Parathyroid adenoma (tissue), 2 donors: ENCODE measurements around the gene TBC1D22A.

ENCODE experiments used
- H2AFZ ChIP-seq: fragments of 300-600 bp; sonication (generic); one replicate; pipeline ENCODE4 v1.7.0; 2017; ENCODE audit warnings: antibody characterized with exemption, mild to moderate bottlenecking
- H3K27ac ChIP-seq: fragments of 300-600 bp; sonication (generic); one replicate; pipeline ENCODE4 v1.7.0; 2017
- H3K27me3 ChIP-seq: fragments of 300-600 bp; sonication (generic); one replicate; pipeline ENCODE4 v1.7.0; 2017; ENCODE audit warnings: low read length; ENCODE audit not compliant: control insufficient read depth, insufficient read depth
- H3K36me3 ChIP-seq: fragments of 300-600 bp; sonication (generic); one replicate; pipeline ENCODE4 v1.7.0; 2017; ENCODE audit warnings: low read length; ENCODE audit not compliant: control insufficient read depth, insufficient read depth
- H3K4me1 ChIP-seq: fragments of 300-600 bp; sonication (generic); one replicate; pipeline ENCODE4 v1.7.0; 2017; ENCODE audit warnings: control low read depth
- H3K4me2 ChIP-seq: fragments of 300-600 bp; sonication (generic); one replicate; pipeline ENCODE4 v1.7.0; 2017; ENCODE audit warnings: low read length
- H3K4me3 ChIP-seq: fragments of 300-600 bp; sonication (generic); one replicate; pipeline ENCODE4 v1.7.0; 2017; ENCODE audit warnings: low read depth, low read length
- H3K79me2 ChIP-seq: fragments of 300-600 bp; sonication (generic); one replicate; pipeline ENCODE4 v1.7.0; 2017; ENCODE audit warnings: control low read depth
- H3K9ac ChIP-seq: fragments of 300-600 bp; sonication (generic); one replicate; pipeline ENCODE4 v1.7.0; 2017; ENCODE audit warnings: mild to moderate bottlenecking
- H3K9me3 ChIP-seq: fragments of 300-600 bp; sonication (generic); one replicate; pipeline ENCODE4 v1.7.0; 2017; ENCODE audit warnings: low read length; ENCODE audit not compliant: control insufficient read depth
- TF ChIP-seq, protein P1 (sequence below): fragments of 300-600 bp; sonication (generic); IDR thresholded peaks from one replicate; pipeline ENCODE4 v1.7.0; 2017; ENCODE audit warnings: antibody characterized with exemption, mild to moderate bottlenecking
- donor health status: primary hyperparathyroidism.

The TBC1D22A gene

DNA sequence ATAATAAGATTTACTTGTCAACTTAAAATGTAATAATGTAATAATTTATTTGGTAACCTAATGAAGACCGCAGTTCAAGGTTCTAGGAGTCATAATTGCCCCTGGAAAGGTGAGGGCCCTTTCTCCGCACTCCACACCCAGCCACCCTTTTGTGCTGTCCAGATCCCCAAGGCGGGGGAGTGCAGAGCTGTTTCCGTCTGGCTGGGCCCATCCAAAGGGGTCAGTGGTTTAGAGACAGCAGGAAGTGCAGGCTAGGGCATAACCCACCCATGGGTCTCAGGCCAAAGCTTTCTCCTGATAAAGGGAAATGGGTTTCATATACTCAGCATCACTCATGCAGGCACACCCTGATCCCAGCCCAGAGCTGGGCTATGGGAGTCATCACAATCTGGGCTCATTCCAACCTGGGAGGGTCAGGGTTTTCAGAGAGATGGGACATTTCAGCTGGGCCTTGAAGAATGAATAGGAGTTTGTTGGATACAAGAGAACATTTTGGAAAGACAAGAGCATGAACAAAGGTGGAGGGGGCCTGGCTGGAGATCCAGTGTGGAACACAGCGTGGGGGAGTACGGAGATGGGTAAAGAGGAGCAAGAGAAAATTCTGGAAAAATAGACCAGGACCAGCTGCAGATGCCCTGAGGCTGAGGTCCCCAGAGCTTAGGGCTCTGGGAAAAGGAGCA is 432.2 kb downstream of the TBC1D22A start:
- Histone ChIP-seq H2AFZ (no peak overlapping the region), H3K4me3 (no peak overlapping the region), H3K36me3 (no peaks in the 10 kb centered on the region), H3K79me2 (no peaks in the 10 kb centered on the region), H3K9ac (no peak overlapping the region), H3K9me3 (no peaks in the 10 kb centered on the region), H3K4me1 (no peaks in the 10 kb centered on the region), H3K4me2 (no peak overlapping the region), H3K27ac (no peak overlapping the region), H3K27me3 (no peaks in the 10 kb centered on the region)
- TF ChIP-seq, protein P1, sequence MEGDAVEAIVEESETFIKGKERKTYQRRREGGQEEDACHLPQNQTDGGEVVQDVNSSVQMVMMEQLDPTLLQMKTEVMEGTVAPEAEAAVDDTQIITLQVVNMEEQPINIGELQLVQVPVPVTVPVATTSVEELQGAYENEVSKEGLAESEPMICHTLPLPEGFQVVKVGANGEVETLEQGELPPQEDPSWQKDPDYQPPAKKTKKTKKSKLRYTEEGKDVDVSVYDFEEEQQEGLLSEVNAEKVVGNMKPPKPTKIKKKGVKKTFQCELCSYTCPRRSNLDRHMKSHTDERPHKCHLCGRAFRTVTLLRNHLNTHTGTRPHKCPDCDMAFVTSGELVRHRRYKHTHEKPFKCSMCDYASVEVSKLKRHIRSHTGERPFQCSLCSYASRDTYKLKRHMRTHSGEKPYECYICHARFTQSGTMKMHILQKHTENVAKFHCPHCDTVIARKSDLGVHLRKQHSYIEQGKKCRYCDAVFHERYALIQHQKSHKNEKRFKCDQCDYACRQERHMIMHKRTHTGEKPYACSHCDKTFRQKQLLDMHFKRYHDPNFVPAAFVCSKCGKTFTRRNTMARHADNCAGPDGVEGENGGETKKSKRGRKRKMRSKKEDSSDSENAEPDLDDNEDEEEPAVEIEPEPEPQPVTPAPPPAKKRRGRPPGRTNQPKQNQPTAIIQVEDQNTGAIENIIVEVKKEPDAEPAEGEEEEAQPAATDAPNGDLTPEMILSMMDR = no peak

DNA sequence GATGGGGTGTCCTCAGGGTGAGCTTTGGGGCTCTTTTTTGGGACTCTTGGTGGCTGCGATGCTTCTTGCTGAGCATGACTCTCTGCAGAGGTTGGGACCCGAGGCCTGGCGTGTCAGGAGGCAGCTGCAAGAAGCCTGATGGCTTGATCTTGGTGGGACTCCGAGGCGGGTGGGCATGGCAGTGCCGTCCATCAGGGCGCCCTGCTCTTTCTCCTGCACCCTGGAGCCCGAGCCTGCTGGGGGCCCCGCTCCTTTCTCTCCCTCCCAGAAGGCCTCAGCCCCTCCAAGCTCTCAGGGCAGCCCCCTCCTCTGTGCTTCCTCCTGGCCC is 432.7 kb downstream of the TBC1D22A start:
- TF ChIP-seq, protein P1 = no peak
- Histone ChIP-seq H3K27ac (no peak overlapping the region), H3K4me2 (no peak overlapping the region), H2AFZ (no peak overlapping the region), H3K79me2 (no peaks in the 10 kb centered on the region), H3K4me1 (no peaks in the 10 kb centered on the region), H3K36me3 (no peaks in the 10 kb centered on the region), H3K9ac (no peak overlapping the region), H3K27me3 (no peaks in the 10 kb centered on the region), H3K4me3 (no peak overlapping the region), H3K9me3 (no peaks in the 10 kb centered on the region)

DNA sequence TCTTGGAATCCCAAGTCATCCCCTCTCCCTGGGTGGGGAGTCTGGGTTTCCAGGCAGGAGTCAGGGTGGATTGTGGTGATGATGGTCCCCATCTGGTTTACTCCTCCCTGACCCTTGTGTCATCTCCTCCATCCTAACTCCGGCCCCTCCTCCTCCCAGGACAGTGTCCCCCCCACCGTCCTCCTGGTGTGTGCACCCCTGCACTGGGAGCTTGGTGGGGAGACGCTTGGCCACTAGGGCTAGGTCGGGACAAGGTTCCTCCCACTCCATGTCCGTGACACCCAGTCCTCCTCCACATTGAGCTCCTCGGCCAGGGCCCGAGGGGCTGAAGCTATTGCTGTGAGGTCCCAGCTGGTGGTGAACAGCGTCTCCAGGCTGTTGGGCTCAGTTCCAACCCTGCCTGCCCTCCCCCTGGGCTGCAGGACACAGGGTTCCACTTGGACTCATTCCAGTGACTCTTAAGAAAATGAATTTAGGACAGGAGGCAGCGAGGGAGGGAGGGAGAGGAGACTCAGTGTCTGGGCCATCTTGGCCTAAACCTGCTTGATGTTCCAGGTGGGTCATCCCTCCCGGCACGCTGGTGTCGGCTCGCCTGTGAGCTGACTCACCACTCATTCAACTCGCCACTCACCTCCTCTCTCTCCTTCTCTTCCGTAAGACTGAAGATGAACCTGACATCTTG is 433.2 kb downstream of the TBC1D22A start:
- TF ChIP-seq, protein P1 = no peak
- Histone ChIP-seq H3K9ac (no peak overlapping the region), H3K27ac (no peak overlapping the region), H3K4me2 (no peak overlapping the region), H3K4me1 (no peaks in the 10 kb centered on the region), H3K4me3 (no peak overlapping the region), H3K36me3 (no peaks in the 10 kb centered on the region), H3K27me3 (no peaks in the 10 kb centered on the region), H3K9me3 (no peaks in the 10 kb centered on the region), H2AFZ (no peak overlapping the region), H3K79me2 (no peaks in the 10 kb centered on the region)

DNA sequence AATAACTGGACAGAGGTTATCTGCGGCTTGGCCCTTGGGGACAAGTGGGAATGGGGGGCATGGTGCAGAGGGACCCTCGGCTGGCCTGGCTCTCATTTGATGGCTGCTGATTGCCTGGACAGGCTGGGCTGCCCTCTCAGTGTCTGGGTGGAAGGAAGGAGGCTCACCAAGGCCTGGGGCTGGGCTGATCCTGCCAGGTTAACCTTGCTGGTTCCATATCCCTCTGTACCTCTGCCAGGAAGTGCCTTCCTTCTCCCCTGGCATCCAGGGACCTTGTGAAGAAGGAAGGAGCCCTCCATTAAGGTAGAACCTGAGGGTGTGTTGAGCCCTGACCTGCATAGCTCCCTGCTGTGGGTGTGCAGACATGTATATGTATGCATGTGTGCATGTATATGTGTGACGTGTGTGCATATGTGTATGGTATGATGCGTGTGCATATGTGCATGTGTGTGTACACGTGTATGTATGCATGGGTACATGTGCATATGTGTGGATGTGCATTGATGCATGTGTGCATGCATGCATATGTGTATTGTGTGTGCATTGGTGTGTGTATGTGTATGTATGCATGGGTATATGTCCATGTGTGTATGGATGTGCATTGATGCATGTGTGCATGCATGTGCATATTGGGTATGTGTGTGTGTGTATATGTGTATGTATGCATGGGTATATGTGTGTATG is 433.9 kb downstream of the TBC1D22A start:
- Histone ChIP-seq H3K27me3 (no peaks in the 10 kb centered on the region), H3K27ac (no peak overlapping the region), H3K36me3 (no peaks in the 10 kb centered on the region), H3K4me1 (no peaks in the 10 kb centered on the region), H3K4me2 (no peak overlapping the region), H2AFZ (no peak overlapping the region), H3K4me3 (no peak overlapping the region), H3K9ac (no peak overlapping the region), H3K9me3 (no peaks in the 10 kb centered on the region), H3K79me2 (no peaks in the 10 kb centered on the region)
- TF ChIP-seq, protein P1 = no peak
